Activated naive CD4-positive, alpha-beta T cell treated with anti-CD3 and anti-CD28 coated beads for 36 hours (primary cell): ENCODE measurements around the gene SPATA7. TPM values are rescaled to one million over a fixed set of nuclear protein-coding genes. Genes with fewer than 3 reads are reported as not detected.
"Not testable (repeated sequence)": the region's sequence is repeated elsewhere in the genome, so short reads cannot be mapped to it uniquely, and the experiment has no call there.

Experiments
- CTCF ChIA-PET: fragments of 350-600 bp; sonication (Branson Sonifier 250); formaldehyde crosslinking; loops from one replicate; lab custom pipeline; 2021; ENCODE audit warnings: antibody characterized with exemption; lab: Charles Lee
- DNase-seq: peaks from one replicate; pipeline ENCODE4 v3.0.0-alpha.2; 2020
- H3K27ac Mint-ChIP-seq: one replicate; pipeline ENCODE4 v1.8.0; 2021; ENCODE audit warnings: mild to moderate bottlenecking, mixed read lengths
- H3K27me3 Mint-ChIP-seq: one replicate; pipeline ENCODE4 v1.8.0; 2021; ENCODE audit warnings: low read depth, mixed read lengths
- H3K36me3 Mint-ChIP-seq: one replicate; pipeline ENCODE4 v1.8.0; 2021; ENCODE audit warnings: low read depth, mixed read lengths
- H3K4me1 Mint-ChIP-seq: one replicate; pipeline ENCODE4 v1.8.0; 2021; ENCODE audit warnings: low read depth, mixed read lengths
- H3K4me3 Mint-ChIP-seq: one replicate; pipeline ENCODE4 v1.8.0; 2021; ENCODE audit warnings: mild to moderate bottlenecking, moderate library complexity, mixed read lengths
- H3K9me3 Mint-ChIP-seq: one replicate; pipeline ENCODE4 v1.8.0; 2021; ENCODE audit warnings: mixed read lengths
- intact Hi-C: fragments of 100-400 bp; cut with micrococcal nuclease; formaldehyde crosslinking; loops from one replicate; pipeline ENCODE4 v1.15.1; 2023
- total RNA-seq, 2 experiments: library from RNA; stranded (reverse); gene quantifications; one replicate each; pipeline ENCODE4 v1.2.3, GENCODE V29; 2021

Gene SPATA7
- total RNA-seq, 2 experiments from 2014 or later = 3.3 to 3.5 TPM

DNA sequence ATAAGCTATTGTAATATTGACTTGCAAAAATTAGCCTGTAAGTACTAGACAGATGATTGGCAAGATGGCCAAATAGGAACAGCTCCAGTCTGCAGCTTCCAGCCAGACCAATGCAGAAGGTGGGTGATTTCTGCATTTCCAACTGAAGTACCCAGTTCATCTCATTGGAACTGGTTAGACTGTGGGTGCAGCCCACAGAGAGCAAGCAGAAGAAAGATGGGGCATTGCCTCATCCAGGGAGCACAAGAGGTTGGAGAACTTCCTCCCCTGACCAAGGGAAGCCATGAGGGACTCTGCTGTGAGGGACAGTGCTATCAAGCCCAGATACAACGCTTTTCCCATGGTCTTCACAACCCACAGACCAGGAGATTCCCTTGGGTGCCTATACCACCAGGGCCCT is 16.0 kb upstream of the SPATA7 start:
- DNase-seq = no peak
- Mint-ChIP-seq H3K9me3 (peaks cover 2% of the 10 kb centered on the region), H3K27me3 (peaks cover 27% of the 10 kb centered on the region), H3K36me3 (no peaks in the 10 kb centered on the region), H3K4me3 (no peak overlapping the region), H3K27ac (no peak overlapping the region), H3K4me1 (no peaks in the 10 kb centered on the region)
- intact Hi-C loops = no loop called here
- CTCF ChIA-PET = no interaction called here

DNA sequence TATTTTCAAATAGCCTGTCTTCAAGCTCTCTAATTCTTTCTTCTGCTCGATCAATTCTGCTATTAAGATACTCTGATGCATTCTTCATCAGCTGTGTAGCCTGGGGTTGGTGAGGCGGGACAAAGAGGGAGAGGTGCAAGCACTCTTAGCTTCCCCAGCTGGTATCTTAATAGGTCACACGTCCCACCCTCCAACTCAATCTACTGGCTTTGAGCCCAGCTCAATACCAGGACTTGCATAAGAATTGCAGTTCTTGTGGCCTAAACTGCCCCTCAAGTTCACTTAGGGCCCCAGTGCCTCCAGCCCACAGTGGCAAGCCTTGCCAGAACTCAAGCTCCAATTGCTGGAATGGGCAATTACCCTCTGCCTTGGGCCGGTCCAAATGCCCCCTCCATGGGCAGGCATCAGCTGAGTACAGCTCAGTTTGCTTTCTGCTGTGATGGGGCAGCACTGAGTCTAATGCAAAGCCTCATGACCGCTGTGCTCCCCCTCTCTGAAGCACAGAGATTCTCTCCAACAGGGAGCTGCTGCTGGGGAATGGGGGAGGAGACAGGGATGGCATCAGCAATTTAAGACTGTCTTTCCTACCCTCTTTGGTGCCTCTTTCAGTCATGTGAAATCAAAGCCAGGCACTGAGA is 5.6 kb upstream of the SPATA7 start:
- no peaks in the 10 kb centered on the region for H3K36me3 Mint-ChIP-seq
- no peak overlapping the region for H3K4me3 Mint-ChIP-seq
- intact Hi-C loops = loop anchor here (2.0 to 10.0 kb wide), 3 partner anchors 191 to 425 kb away; partner anchors contain the start of gene GALC
- no peak for DNase-seq
- peaks cover 3% of the 10 kb centered on the region for H3K9me3 Mint-ChIP-seq
- H3K4me1 Mint-ChIP-seq = peaks cover 4% of the 10 kb centered on the region
- no peak overlapping the region for H3K27ac Mint-ChIP-seq
- H3K27me3 Mint-ChIP-seq = peaks cover 3% of the 10 kb centered on the region
- CTCF ChIA-PET = interaction anchor here (0.9 kb wide), 1 partner anchor 191 kb away, joined by 8 read pairs; no protein-coding TSS in a partner anchor

DNA sequence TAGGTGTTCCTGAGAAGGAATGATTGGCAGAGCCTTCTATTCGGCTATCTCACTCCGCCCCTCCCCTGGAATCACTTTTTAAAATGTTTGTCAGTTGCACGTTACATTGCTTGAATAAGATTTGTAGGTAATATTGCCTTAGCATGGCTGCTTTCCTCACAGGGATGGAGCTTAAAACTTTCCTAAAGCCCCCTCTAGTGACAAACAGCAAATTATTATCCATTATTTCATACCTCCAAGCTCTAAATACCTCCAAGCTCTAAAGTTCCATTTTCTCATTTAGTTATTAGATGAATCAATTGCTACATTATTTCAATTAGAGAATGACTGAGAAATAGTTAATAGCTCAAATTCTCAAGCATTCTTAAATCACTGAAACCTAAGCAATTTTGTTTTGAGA is 5.1 kb upstream of the SPATA7 start:
- Mint-ChIP-seq H3K4me3 (no peak overlapping the region), H3K4me1 (peaks cover 4% of the 10 kb centered on the region), H3K36me3 (no peaks in the 10 kb centered on the region), H3K27me3 (no peaks in the 10 kb centered on the region), H3K27ac (no peak overlapping the region), H3K9me3 (peaks cover 3% of the 10 kb centered on the region)
- DNase-seq = no peak
- CTCF ChIA-PET = interaction anchor here (0.9 kb wide), 1 partner anchor 191 kb away, joined by 8 read pairs; no protein-coding TSS in a partner anchor
- intact Hi-C loops = loop anchor here (2.0 to 10.0 kb wide), 3 partner anchors 192 to 426 kb away; partner anchors contain the start of gene GALC

DNA sequence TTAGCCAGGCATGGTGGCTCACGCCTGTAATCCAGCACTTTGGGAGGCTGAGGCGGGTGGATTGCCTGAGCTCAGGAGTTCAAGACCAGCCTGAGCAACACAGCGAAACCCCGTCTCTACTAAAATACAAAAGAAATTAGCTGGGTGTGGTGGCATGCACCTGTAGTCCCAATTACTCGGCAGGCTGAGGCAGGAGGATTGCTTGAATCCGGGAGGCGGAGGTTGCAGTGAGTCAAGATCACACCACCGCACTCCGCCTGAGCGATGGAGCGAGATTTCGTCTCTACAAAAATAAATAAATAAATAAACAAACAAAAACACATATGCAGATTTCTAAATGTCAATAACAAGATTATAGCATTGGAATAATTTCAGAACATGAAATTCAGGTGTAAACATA is 3.8 kb upstream of the SPATA7 start:
- H3K9me3 Mint-ChIP-seq, H3K27me3 Mint-ChIP-seq, H3K27ac Mint-ChIP-seq, H3K4me3 Mint-ChIP-seq, DNase-seq, H3K4me1 Mint-ChIP-seq, H3K36me3 Mint-ChIP-seq: not testable (repeated sequence)
- intact Hi-C loops = loop anchor here (2.0 to 10.0 kb wide), 3 partner anchors 193 to 427 kb away; partner anchors contain the start of gene GALC
- CTCF ChIA-PET = interaction anchor here (1.0 kb wide), 1 partner anchor 367 kb away, joined by 3 read pairs; no protein-coding TSS in a partner anchor

DNA sequence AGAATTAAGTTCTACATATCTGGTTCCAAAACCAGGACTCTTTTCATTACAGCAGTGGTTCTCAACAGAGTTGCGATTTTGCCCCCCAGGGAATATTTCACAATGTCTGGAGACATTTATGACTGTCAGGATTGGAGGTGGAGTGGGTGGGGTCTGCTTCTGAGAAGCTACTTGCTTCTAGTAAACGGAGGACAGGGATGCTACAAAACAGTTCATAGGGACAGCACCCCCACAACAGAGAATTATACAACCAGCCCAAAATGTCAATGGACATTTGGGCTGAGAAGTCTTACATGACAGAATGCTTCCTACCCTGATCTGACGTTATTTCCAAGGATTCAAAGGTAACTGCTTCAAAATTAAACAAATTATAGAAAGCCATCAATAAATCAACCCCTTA is 739 bp upstream of the SPATA7 start:
- CTCF ChIA-PET = no interaction called here
- H3K4me1 Mint-ChIP-seq = peaks cover 9% of the 10 kb centered on the region
- no peak overlapping the region for H3K27ac Mint-ChIP-seq
- DNase-seq = no peak
- H3K9me3 Mint-ChIP-seq = no peaks in the 10 kb centered on the region
- H3K27me3 Mint-ChIP-seq = no peaks in the 10 kb centered on the region
- intact Hi-C loops = loop anchor here (5.0 to 10.0 kb wide), 3 partner anchors 178 to 430 kb away; partner anchors contain the start of genes GALC and ZC3H14
- H3K4me3 Mint-ChIP-seq = peak overlapping the region; percentile 93
- no peaks in the 10 kb centered on the region for H3K36me3 Mint-ChIP-seq

DNA sequence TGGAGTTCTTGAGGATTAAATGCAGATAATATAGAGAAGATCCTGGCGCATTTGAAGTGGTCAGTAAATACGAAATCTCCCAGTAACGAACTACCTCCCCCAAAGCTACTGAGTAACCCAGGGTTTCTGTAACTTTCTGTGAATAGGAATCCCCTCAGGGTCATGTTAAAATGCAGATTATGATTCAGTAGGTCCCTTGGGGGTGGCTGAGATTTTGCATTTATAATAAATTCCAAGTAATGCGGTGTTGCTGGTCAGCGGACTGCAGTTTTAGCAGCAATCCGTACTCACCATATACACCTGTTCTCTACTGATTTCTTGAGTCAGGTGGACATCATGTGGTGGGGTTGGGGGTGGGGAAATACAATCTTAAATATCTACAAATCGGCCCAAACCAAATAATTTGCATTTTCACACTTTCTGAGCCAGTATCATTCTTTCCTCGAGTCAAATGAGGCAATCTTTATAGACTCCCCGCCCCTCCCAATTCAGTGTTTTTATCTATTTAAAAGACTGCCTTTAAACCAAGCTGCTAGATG is 868 bp downstream of the SPATA7 start:
- Mint-ChIP-seq H3K4me3 (peak overlapping the region; percentile 93), H3K27ac (no peak overlapping the region), H3K36me3 (no peaks in the 10 kb centered on the region), H3K4me1 (peaks cover 9% of the 10 kb centered on the region), H3K27me3 (no peaks in the 10 kb centered on the region), H3K9me3 (no peaks in the 10 kb centered on the region)
- DNase-seq = no peak
- intact Hi-C loops = loop anchor here (5.0 to 10.0 kb wide), 3 partner anchors 176 to 432 kb away; partner anchors contain the start of genes GALC and ZC3H14
- CTCF ChIA-PET = no interaction called here

DNA sequence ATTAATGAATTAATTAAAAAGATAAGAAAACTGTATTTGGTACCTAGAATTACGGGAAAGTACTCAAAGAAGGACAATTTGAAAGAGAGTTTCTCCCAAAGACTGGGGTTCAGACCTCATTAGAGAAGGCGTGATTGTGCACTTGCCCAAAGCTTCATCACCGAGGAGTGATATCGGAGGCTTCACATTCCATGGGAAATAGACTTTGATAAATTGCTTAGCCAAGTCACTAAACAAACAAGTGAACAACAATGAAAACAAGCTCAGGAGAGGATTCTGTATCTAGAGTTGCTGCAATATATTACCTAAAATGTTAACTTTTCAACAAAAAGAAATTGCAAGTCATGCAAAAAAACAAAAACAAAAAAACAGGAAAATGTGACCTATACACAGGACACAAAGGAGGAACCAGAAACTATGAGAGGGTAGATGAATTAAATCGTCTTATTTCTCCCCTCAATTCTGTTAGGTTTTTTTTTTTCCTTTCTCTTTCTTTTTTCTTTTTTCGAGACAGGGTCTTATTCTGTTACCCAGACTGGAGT is 3.4 kb downstream of the SPATA7 start:
- CTCF ChIA-PET = interaction anchor here (0.8 kb wide), 1 partner anchor 216 kb away, joined by 3 read pairs; no protein-coding TSS in a partner anchor
- no peak for DNase-seq
- no peak overlapping the region for H3K27ac Mint-ChIP-seq

DNA sequence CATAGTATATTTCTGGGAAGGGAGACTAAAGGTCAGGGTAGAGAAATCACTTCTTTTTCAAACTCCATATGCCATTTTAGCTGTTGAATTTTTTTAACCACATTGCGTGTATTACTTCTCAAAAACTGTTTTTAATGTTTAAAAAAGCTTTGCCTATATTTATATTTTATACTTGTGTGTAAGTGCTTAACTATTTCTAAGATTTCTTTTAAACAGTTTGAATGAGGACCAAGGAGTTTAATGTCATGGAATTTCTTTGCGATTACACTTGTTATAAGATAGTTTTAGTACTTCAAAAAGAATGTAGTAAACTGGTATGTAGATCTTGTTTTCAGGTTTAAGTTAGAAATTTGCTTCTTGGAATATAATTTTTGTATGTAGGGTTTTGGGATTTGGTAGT is 7.2 kb downstream of the SPATA7 start:
- no peak overlapping the region for H3K27ac Mint-ChIP-seq
- no peaks in the 10 kb centered on the region for H3K9me3 Mint-ChIP-seq
- no peaks in the 10 kb centered on the region for H3K4me1 Mint-ChIP-seq
- CTCF ChIA-PET = interaction anchor here (0.7 to 0.8 kb wide), 2 partner anchors 159 to 447 kb away, joined by 3 to 4 read pairs; no protein-coding TSS in a partner anchor
- intact Hi-C loops = no loop called here
- H3K36me3 Mint-ChIP-seq = peaks cover 14% of the 10 kb centered on the region
- DNase-seq = no peak
- H3K27me3 Mint-ChIP-seq = no peaks in the 10 kb centered on the region
- H3K4me3 Mint-ChIP-seq = no peak overlapping the region

More for the DNA sequence above, 3.4 kb downstream of the SPATA7 start:
- peaks cover 9% of the 10 kb centered on the region for H3K4me1 Mint-ChIP-seq
- no peaks in the 10 kb centered on the region for H3K36me3 Mint-ChIP-seq
- no peaks in the 10 kb centered on the region for H3K27me3 Mint-ChIP-seq
- intact Hi-C loops = loop anchor here (5.0 to 10.0 kb wide), 3 partner anchors 173 to 434 kb away; partner anchors contain the start of genes GALC and ZC3H14
- no peak overlapping the region for H3K4me3 Mint-ChIP-seq
- no peaks in the 10 kb centered on the region for H3K9me3 Mint-ChIP-seq

DNA sequence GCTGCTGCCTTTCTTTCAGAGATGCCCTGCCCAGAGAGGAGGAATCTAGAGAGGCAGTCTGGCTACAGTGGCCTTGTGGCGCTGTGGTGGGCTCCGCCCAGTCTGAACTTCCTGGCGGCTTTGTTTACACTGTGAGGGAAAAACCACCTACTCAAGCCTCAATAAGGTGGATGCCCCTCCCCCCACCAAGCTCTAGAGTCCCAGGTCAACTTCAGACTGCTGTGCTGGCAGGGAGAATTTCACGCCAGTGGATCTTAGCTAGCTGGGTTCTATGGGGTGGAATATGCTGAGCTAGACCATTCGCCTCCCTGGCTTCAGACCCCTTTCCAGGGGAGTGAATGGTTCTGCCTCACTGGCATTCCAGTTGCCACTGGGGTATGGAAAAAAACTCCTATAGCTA is 25.6 kb downstream of the SPATA7 start:
- no peaks in the 10 kb centered on the region for H3K4me1 Mint-ChIP-seq
- no peaks in the 10 kb centered on the region for H3K27me3 Mint-ChIP-seq
- no peak overlapping the region for H3K27ac Mint-ChIP-seq
- peaks cover 32% of the 10 kb centered on the region for H3K9me3 Mint-ChIP-seq
- no peak for DNase-seq
- peaks cover 38% of the 10 kb centered on the region for H3K36me3 Mint-ChIP-seq
- intact Hi-C loops = no loop called here
- CTCF ChIA-PET = no interaction called here
- H3K4me3 Mint-ChIP-seq = no peak overlapping the region

DNA sequence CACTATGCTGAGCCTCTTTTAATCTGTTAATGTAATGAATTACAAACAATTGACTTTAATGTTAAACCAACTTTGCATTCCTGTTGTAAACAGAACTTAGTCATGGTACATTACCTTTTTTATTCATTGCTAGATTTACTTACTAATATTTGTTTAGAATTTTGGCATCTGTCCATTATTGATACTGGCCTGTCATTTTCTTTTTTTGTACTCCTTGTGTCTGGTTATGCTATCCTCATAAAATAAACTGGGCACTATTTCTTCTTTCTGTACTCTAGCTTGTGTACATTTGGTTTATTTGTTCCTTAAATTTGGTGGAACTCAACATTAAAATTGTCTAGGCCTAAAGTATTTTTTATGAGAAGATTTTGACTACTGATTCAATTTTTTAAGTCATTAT is 32.1 kb downstream of the SPATA7 start:
- Mint-ChIP-seq H3K4me1 (no peaks in the 10 kb centered on the region), H3K9me3 (peaks cover 21% of the 10 kb centered on the region), H3K27me3 (no peaks in the 10 kb centered on the region), H3K27ac (no peak overlapping the region), H3K36me3 (peaks cover 40% of the 10 kb centered on the region), H3K4me3 (no peak overlapping the region)
- intact Hi-C loops = no loop called here
- CTCF ChIA-PET = no interaction called here
- no peak for DNase-seq

DNA sequence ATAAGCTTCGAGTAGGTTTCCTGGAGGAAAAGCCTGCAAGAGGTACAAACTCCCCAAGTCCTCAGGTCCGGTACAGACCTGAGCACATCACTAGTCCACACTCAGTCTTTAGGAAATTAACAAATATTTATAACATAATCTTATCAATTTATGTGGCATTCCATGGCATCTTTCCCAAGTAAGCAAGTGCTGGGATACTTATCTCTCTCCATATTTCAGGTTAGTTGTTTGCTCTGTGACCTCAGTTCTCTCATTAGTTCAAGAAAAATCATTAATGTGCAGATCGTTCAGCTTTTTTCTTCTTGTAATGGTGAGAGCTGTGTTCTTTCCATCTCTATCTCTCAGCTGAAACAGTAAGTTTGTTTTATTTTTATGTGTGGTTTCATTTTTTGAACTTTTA is 34.7 kb downstream of the SPATA7 start:
- peaks cover 26% of the 10 kb centered on the region for H3K36me3 Mint-ChIP-seq
- no peak overlapping the region for H3K4me3 Mint-ChIP-seq
- CTCF ChIA-PET = no interaction called here
- H3K9me3 Mint-ChIP-seq = peaks cover 13% of the 10 kb centered on the region
- intact Hi-C loops = no loop called here
- peaks cover 3% of the 10 kb centered on the region for H3K4me1 Mint-ChIP-seq
- H3K27me3 Mint-ChIP-seq = no peaks in the 10 kb centered on the region
- H3K27ac Mint-ChIP-seq = no peak overlapping the region
- no peak for DNase-seq

DNA sequence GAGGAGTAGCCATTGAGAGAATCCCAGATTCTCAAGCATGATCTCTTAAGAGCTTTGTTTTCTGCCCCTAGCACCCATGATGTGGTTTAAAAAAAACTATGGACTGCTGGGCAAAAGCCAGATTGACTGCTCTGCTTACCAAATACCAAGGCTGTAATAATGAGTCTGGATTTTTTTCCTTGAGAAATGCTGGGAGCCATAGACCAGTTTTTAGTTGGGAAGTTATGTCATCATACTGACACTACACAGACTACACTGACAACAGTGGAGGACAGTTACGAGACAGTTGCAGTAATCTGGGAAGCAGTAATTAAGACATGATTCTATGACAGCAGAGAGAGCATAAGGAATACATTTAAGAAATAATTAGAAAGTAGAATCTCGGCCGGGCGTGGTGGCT is 35.8 kb downstream of the SPATA7 start:
- H3K27me3 Mint-ChIP-seq = no peaks in the 10 kb centered on the region
- intact Hi-C loops = no loop called here
- H3K4me1 Mint-ChIP-seq = peaks cover 3% of the 10 kb centered on the region
- H3K4me3 Mint-ChIP-seq = no peak overlapping the region
- DNase-seq = no peak
- CTCF ChIA-PET = interaction anchor here (0.7 kb wide), 1 partner anchor 59 kb away, joined by 3 read pairs; no protein-coding TSS in a partner anchor
- H3K9me3 Mint-ChIP-seq = peaks cover 7% of the 10 kb centered on the region
- peaks cover 17% of the 10 kb centered on the region for H3K36me3 Mint-ChIP-seq
- no peak overlapping the region for H3K27ac Mint-ChIP-seq
